Body of pancreas (tissue), 4 donors: Measurements from ENCODE around the gene ZNF516.

Experiments used
- CTCF ChIP-seq, 7 experiments: fragments of 450-650 bp in 4 of 7; fragments of 200-600 bp in 3 of 7; sonication (generic) in 3 of 7; IDR thresholded peaks; one replicate each; pipeline ENCODE4 v1.5.1; 2016 to 2019; ENCODE audit warnings: antibody characterized with exemption in 7 of 7
- POLR2A ChIP-seq, 3 donors: fragments of 450-650 bp; IDR thresholded peaks; one replicate each; pipeline ENCODE4 v1.6.1; 2016; ENCODE audit warnings: antibody characterized with exemption in 3 of 3, mild to moderate bottlenecking in 2 of 3

- no peak for TF ChIP-seq CTCF (IDR thresholded peaks at IDR 0.05)
- TF ChIP-seq POLR2A (IDR thresholded peaks at IDR 0.05): no peak
Measured at GRCh38 chr18:76422838-76423237, 72.2 kb downstream of the ZNF516 start.
